ENCODE data around the gene WTIP.
"Not testable (repeated sequence)": the region's sequence is repeated elsewhere in the genome, so short reads cannot be mapped to it uniquely, and the experiment has no call there.

The WTIP gene

GRCh38 chr19:34480971-34481841 is at the start of gene WTIP:
TSS of gene WTIP (plus strand) at chr19:34481758. CDS start at chr19:34481975, 217 bp downstream.
- no peak for DNase-seq (ENCODE audit: low spot score)

DNA sequence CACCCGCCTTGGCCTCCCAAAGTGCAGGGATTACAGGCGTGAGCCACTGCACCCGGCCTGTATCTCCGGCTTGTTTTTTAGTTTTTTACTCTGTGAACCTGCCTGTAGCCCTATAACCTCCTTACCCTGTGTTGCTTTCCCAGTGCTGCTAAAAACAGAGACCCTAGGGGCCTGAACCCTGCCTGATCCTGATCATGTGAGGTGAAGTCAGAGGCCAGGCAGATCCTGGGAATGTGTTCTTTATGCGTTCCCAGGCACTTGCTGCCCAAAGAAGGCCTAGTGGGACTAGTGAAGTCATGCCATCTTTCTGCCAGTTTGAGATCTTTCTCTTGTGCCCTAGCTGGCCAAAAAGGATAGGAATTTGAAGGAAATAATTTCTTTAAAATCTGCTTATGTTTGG is 48.8 kb upstream of the WTIP start:
- no peak for DNase-seq (ENCODE audit: low spot score)

GRCh38 chr19:34436716-34437115 is 44.8 kb upstream of the WTIP start:
- no peak for DNase-seq (ENCODE audit: low spot score)

- DNase-seq (ENCODE audit: low spot score) = no peak
Measured at GRCh38 chr19:34448191-34448590, 33.4 kb upstream of the WTIP start.

GRCh38 chr19:34452723-34453122 is 28.8 kb upstream of the WTIP start:
- no peak for DNase-seq (ENCODE audit: low spot score)

- DNase-seq (ENCODE audit: low spot score) = no peak
Measured at GRCh38 chr19:34454091-34454490, 27.5 kb upstream of the WTIP start.

- no peak for DNase-seq (ENCODE audit: low spot score)
Measured at GRCh38 chr19:34454685-34455084, 26.9 kb upstream of the WTIP start.

GRCh38 chr19:34455783-34456480 is 25.6 kb upstream of the WTIP start:
- DNase-seq (ENCODE audit: low spot score) = not testable (repeated sequence)

GRCh38 chr19:34457446-34457845 is 24.1 kb upstream of the WTIP start:
- DNase-seq (ENCODE audit: low spot score) = no peak

DNA sequence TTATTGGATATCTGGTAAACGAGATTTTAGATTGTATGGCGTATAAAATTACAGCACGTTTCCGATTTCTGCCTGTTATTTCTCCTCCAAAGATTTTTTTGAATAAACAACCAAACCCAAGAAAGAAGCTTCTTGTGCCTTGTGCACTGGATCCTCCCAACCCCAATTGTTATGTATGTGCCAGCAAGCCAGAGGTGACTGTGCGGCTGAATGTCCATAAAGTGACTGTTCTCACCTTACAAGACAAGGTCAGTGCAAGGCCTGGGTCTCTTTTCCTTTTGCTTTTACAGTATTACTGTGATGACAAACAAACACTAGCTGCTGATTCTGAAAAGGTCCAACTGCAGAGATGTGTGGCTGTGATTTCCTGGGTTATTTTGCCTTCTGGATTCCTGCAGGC is 22.9 kb upstream of the WTIP start:
- no peak for DNase-seq (ENCODE audit: low spot score)

DNA sequence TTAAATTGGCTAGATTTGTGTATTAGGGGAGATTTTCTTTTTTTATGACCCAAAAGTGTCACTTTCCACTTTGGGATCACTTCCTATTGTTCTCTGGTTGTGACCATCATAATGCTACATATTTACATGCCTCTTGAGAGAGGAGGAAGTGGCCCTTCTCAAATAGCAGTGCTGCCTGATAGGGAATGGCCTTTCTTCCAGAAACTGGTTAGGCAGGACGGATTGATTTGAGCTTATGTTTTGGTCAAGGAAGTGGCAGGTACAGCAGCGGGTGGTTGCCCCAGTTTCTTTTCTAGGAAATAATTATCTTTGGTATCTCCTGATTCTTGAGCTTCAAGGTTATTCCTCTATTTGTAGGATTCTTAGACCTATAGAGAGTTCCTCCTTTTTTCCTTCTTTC is 21.9 kb upstream of the WTIP start:
- no peak for DNase-seq (ENCODE audit: low spot score)

DNA sequence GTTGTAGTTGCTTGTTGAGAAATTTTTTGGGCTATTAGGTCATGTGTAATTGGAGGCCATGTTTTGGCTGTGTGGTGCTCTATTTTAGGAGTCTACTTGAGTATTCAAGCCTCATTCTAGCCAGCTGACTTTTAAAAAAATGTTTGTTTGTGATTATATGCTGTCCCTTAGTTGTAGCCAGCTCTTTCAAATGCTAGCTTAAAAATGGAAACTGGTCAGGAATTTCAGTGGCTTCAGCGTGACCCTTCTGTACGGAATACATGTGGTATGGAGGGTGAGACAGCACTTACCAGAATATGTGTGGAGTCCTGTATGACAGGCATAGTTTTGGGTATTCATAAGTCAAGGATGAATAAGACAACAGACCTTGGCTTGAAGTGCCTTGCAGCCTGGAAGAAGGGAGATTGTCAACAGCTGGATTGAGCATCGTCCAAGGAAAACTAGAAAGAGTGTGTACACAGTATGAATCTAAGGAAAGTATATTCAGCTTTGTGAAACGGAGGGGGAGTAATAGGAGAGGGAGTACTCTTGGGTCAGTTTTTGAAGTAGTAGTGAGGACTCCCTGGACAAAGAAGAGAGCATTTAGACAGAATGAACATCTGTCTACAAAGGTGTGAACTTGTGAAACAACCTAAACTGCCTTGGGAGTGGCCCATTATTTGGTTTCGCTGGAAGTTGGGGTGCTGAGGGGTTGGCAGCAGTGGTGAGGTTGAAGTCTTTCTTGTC is 20.0 kb upstream of the WTIP start:
- no peak for DNase-seq (ENCODE audit: low spot score)

DNA sequence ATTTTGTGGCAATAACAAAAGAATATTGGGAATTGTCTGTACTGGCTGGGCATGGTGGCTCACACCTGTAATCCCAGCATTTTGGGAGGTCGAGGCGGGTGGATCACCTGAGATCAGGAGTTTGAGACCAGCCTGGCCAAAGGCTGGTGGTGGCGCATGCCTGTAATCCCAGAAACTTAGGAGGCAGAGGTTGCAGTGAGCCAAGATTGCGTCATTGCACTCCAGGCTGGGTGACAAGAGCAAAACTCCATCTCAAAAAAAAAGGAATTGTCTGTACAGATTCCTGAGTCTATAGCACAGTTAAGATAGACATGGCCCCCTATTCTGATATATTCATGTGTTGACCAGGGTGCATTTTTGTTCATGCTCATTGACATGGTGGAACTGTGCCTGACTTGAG is 16.8 kb upstream of the WTIP start:
- not testable (repeated sequence) for DNase-seq (ENCODE audit: low spot score)

DNA sequence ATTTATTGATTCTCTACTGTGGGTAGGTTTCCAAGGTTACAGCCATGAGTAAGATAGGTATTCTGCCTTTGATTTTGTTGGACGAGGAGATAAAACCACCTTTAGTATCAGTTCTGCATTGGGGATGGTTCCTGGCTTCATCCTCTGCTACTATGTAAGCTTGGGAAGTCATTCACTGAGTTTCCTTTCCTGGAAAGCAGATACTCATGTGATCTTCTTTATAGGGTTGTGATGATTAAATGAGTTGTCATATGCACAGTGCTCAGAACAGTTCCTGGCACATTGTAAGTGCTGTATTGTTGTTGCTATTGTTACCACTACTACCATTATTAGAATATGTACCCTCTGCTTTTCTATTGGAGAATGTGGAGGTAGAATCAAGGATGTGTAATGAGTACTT is 13.1 kb upstream of the WTIP start:
- DNase-seq (ENCODE audit: low spot score) = no peak

GRCh38 chr19:34469026-34469425 is 12.5 kb upstream of the WTIP start:
- not testable (repeated sequence) for DNase-seq (ENCODE audit: low spot score)

DNA sequence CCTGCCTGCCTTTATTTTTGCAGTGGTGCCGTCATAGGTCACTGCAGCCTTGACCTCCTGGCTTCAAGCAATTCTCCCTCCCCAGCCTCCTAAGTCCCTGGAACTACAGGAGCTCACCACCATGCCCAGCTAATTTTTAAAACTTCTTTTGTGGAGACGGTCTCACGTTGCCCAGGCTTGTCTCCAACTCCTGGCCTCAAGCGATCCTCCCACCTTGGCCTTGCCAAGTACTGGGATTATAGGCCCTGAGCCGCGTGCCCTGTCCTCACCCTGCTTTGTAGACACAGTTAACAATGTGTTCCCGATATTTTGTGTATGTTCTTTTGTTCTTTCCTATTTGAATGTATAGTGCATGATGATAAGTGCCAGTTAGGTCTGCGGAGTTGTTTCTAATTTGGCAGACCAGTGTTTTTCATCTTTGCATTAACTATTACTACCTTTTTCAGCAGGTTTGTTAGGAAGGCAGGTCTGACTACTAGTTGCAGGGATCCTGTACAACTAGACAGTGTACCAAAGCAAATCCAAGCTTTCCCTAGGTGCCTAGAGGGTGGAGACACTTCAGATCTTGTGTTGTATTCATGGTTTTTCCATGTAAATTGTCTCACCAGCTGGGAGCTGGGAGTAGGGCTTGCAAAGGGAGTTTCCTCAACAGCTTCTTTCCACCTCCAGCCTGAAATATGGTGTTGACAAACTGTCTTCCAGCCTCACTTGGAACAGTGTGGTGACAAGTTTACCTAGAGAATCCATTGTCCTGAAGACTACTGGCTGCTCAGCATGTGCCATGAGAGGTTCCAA is 9.5 kb upstream of the WTIP start:
- DNase-seq (ENCODE audit: low spot score) = no peak

- no peak for DNase-seq (ENCODE audit: low spot score)
Measured at GRCh38 chr19:34474233-34474989, 7.1 kb upstream of the WTIP start.

DNA sequence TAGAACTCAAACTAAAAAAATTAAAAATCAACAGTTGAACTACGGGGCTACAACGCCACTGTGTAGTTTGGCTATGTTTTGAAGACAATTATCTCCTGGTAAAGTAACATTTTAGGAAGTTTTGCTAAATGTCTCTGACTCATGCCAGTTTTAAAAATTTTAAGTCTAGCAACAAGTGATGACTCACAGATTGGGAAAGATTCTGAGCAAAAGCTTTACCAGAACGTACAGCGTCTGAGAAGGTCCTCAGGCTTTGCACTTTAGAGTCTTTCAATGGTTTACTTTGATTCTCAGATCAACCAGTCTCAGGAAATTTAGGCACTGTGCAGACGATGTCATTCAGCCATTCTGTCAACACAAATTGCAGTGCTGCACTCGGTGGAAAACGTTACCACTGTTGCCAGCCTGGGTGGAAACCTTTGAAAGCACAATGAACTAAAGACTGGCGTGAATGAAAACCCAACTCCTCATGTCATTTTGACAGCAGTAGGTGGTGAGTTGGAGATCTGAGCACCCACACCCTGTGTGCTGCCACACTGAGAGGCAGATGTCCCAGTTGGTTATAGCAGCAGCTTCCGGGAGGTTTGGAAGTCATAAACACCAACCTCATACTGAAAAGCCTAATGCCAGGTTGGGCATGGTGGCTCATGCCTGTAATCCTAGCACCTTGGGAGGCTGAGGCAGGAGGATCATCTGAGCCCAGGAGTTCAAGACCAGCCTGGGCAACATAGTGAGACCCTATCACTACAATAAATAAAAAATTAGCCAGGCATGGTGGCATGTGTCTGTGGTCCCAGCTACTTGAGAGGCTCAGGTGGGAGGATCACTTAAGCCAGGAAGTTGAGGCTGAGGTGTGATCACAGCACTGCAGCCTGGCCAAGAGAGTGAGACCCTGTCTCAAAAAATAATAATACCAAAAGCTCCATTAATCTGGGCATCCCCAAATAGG is 6.3 kb upstream of the WTIP start:
- DNase-seq (ENCODE audit: low spot score) = no peak

DNA sequence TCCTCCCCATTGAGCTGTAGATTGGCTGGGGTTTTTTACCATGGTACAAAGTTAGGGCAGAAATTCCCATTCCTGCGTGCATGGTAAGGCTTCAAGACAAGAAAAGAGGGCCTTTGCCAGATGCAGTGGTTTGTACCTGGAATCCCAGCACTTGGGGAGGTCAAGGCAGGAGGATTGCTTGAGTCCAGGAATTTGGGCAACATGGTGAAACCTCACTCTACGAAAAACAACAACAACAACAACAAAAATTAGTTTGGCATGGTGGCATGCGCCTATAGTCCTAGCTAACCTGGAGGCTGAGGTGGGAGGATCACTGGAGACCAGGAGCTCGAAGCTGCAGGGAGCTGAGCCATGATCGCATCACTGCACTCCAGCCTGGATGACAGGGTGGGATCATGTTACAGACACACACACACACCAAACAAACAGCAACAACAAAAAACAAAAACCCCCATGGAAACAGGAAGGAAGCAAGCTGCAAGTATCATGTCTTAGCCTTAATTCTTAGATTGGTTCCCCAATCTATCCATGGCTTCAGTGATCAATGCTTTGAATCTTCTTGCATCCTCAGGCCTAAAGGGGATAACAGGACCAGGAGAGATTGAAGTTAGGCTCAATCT is 5.5 kb upstream of the WTIP start:
- no peak for DNase-seq (ENCODE audit: low spot score)

DNA sequence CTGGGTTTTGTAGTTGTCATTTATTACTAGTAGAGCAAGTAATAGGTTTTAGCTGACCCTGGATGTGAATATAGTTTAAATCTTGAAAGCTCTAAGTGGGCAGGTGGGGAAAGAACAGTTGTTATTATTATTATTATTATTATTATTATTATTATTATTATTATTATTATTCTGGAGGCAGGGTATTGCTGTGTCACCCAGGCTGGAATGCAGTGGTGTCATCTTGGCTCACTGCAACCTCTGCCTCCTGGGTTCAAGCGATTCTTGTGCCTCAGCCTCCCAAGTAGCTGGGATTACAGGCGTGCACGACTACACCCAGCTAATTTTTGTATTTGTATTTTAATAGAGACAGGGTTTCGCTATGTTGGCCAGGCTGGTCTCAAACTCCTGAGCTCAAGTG is 3.1 kb upstream of the WTIP start:
- not testable (repeated sequence) for DNase-seq (ENCODE audit: low spot score)
